HS-27A (cell line): Measurements from ENCODE around the gene CAP1.
A peak's percentile ranks its signal among the peaks of the same experiment; 100 is the strongest.
"Not testable (repeated sequence)": the region's sequence is repeated elsewhere in the genome, so short reads cannot be mapped to it uniquely, and the experiment has no call there.

Source experiments
- DNase-seq: peaks from one replicate; pipeline ENCODE4 v3.0.0-alpha.2; 2012; ENCODE audit warnings: low read depth, missing footprints

CAP1 gene

DNA sequence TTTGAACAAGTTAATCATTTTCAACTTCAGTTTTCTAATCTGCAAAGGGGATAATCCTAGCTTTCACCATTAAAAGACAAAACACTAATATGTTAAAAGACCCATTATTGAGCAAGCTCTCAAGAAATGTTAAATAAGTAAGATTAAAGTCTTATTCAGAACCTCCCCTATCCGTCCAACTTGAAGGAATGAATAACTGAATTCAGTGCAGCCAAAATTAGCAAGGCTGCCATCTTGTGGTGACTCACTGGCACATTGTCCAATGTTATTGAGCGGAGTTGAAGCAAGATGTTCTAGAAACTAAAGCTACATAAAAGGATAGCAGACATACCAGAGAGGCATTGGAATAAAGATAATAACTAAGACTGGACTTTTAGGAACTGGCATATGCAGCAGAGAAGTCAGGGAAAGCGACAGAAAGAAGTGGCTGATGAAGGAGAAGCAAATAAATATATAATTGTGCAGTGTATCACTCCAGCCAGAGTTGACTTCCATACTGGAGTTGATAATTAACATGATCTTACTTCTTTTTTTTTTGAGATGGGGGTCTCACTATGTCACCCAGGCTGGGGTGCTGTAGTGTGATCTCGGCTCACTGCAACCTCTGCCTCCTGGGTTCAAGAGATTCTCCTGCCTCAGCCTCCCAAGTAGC lies 8.2 kb upstream of the CAP1 start:
- DNase-seq: no peak

- DNase-seq: no peak
These were observed 5.7 kb upstream of the CAP1 start for GRCh38 chr1:40034869-40035268.

DNA sequence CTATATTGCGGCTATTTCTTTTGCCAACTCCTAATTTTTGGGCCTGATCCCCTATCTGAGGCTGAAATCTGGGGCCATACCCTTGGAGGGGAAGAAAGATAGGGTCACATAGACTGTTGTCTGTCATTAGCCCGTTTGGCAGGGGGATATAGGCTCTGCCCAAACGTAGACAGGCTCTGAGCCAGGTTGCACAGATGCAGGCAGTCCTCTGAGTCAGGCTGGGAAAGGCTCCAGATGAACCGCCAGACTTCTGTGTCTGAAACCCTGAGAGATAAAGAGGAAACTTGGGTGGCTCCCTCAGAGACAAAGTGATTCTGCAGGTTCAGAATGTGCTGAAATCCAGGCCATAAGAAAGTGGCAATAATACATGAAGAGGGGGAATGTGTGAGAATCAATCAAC lies 4.0 kb upstream of the CAP1 start:
- DNase-seq: no peak

- DNase-seq: not testable (repeated sequence)
These were observed 3.3 kb upstream of the CAP1 start for GRCh38 chr1:40037254-40037653.

- no peak for DNase-seq
These were observed 1.8 kb upstream of the CAP1 start for GRCh38 chr1:40038697-40039096.

GRCh38 chr1:40039245-40039756 lies 1.2 kb upstream of the CAP1 start:
- no peak for DNase-seq

DNA sequence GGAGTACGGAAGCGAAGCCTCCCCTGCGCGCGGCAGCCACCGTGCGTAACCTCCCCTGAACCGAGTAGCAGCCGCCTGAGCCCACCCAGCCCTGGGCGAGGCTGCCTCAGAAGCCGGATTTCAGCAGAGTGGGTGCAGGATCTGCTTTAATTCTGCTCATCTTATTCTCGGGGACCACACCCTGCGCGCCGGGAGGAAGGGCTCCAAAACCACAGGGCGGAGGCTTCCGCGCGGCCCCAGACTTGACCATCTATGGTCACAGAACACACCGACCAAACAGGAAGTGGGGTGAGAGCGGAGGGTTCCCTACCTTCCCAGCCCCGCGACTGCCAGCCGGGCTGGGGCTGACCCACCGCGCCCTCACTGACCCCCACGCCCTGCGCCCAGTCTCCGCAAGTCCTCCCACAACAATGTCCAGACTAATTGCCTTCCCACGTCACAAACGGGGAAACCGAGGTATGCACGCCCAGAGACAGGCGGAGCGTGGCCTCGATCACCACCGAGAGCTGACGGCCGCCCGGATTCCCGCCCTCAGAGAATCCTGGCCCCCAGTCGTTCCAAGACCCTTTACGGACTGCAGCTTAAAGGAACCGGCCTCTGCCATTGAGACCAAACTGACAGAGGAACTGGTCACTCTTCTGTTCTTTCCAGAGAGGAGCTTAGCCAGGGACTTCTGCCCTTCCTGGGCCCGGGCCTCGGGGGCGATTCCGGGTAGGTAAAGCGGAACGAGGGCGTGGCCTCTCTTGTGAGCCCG lies 595 bp upstream of the CAP1 start:
- peak; percentile 89 for DNase-seq

GRCh38 chr1:40041466-40041838 lies 923 bp downstream of the CAP1 start:
- DNase-seq: no peak

- no peak for DNase-seq
These were observed 1.8 kb downstream of the CAP1 start for GRCh38 chr1:40042341-40042740.

GRCh38 chr1:40044110-40044509 lies 3.6 kb downstream of the CAP1 start:
- DNase-seq: no peak

DNA sequence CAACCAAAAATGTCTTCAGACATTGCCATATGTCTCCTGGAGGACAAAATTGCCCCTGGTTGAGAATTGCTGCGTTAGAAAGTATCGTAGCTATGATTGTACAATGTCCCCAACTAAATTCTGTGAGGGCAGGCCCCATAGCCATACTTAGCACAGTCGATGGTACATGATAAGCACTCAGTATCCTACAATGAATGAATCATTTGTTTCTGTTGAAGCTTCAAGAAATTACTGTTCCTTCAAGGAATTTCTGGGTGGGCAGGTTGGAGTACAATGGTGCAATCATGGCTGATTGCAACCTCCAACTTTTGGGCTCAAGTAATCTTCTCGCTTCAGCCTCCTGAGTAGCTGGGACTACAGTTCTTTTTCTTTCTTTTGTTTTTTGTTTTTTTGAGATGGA lies 4.7 kb downstream of the CAP1 start:
- no peak for DNase-seq

- DNase-seq: no peak
These were observed 5.2 kb downstream of the CAP1 start for GRCh38 chr1:40045766-40046165.

DNA sequence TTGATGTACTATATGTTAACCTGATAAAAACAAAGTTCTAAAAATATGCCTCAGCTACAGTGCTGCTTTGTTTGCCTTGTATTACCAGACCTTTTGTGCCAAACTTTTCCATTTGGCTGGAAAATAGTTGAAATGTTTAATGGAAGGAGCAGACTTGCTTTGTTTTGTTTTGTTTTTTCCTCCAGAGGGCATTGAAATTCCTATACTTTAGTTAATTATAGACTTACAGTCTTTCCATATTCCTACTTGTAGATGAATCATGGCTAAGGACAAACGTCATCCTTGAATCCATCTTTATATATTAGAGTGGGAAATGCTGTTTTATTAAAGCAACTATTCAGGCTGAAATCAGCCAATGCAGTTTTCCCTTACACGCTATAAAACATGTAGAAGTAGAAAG lies 6.7 kb downstream of the CAP1 start:
- no peak for DNase-seq

- no peak for DNase-seq
These were observed 7.2 kb downstream of the CAP1 start for GRCh38 chr1:40047769-40048168.

GRCh38 chr1:40049725-40050124 lies 9.2 kb downstream of the CAP1 start:
- DNase-seq: no peak

- no peak for DNase-seq
These were observed 10.3 kb downstream of the CAP1 start for GRCh38 chr1:40050863-40051262.

DNA sequence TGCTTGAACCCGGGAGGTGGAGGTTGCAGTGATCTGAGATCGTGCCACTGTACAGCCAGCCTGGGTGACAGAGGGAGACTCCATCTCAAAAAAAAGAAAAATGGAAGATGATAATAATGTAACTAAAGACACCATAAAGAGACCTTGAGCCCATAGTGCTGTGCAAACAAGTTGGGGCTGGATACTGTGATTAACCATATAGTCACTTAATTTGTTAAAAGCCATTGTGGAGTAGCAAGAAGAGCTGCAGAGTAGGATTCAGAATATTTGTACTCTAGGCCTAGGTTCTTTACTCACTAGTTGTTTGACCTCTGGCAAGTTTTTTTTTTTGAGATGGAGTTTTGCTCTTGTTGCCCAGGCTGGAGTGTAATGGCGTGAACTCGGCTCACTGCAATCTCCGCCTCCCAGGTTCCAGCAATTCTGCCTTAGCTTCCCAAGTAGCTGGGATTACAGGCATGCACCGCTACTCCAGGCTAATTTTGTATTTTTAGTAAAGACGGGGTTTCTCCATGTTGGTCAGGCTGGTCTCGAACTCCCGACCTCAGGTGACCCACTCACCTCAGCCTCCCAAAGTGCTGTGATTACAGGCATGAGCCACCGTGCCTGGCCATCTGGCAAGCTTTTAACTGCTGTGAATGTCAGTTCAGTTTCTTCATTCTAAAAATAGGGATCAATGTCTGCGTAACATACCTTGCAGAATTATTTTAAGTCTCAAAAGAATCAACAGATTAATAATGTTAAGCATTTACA lies 12.8 kb downstream of the CAP1 start:
- no peak for DNase-seq

DNA sequence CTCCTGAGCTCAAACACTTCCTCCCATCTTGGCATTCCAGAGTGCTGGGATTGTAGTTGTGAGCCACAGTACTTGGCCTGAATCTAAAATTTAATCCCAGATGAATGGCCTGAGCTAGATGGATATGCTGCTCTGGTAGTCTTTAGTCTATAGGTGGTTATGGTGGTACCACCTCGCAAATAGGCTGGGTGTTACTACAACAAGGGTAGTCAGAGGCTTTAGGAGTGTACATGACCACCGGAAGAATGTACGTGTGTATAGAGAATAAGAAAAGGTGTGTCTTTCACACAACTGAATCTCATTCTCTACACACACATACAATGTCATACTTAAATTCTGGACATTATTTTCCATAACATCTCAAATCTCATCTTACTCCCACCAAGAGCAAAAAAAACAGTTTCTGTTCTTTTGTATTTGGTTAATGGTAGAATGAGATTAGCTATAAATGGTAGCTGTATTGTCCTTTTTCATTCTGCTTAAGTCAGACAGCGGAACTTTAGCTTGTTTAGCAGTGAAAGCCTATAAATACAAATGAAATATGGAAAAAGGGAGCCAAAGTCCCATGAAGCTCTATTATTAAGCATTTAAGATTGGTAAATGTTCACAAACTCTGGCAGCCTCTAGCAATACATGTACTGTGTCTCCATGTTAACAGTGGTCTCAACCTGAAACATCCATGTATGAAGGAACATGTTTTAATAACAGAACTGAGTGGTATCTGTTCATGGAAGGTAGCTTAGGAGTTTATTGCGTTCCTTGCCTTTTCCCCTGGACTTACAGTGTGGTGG lies 16.2 kb downstream of the CAP1 start:
- DNase-seq: no peak

GRCh38 chr1:40057310-40058030 lies 16.9 kb downstream of the CAP1 start:
- no peak for DNase-seq

DNA sequence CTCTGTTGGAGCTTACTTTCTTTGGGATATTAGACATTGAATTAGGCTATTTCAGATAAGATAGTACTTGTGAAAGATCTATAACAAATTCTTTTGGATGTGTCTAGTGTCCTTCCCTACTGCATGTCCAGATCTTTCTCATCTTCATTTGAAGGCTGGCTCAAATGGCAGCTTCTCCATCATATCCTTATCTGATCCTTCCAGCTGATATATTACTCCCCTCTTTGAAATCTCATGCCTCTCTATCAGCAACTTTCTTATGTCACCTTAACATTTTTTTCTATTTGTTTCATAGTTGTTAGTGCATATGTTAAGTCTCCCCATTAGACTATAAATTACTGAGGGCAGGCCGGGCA lies 17.5 kb downstream of the CAP1 start:
- no peak for DNase-seq

DNA sequence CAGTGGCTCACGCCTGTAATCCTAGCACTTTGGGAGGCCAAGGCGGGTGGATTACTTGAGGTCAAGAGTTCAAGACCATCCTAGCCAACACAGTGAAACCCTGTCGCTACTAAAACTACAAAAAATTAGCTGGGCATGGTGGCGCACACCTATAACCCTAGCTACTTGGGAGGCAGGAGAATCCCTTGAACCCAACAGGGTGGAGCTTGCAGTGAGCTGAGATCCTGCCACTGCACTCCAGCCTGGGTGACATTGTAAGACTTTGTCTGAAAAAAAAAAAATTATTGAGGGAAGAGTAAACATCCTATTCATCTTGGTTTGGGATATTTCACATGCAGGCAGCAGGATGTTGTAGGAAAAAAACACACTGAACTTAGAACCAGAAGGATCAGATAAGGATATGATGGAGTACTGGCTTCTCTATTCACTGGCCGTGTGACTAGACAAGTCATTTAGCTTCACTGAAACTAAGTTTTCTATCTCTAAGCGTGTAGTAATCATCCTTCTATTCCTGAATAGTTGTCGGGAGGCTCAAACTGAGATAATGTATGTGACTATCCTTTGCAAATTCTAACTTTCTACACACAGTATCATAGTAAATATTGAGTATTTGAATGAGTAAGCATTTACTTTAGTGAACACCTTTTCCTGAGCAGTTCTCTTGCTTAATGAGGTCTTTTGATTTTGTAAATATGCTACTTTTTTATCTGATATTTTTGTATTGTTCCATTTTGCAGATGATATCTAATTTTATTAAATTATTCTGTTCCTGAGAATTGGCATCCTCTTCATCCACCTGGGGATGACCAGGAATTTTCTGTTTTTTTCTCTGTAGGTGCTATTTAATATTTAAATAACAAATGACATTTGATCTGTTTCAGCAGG lies 18.2 kb downstream of the CAP1 start:
- no peak for DNase-seq
